PC-9 (cell line): ENCODE data around the gene ABHD3.

Experiments
- EZH2 ChIP-seq: fragments of 200-600 bp; sonication (generic); IDR thresholded peaks from 2 replicates; pipeline ENCODE4 v1.8.0; 2017; ENCODE audit warnings: antibody characterized with exemption, low read depth
- TF ChIP-seq, protein P1 (sequence below): fragments of 200-600 bp; sonication (generic); conservative IDR thresholded peaks from 2 replicates; pipeline ENCODE4 v1.6.1; 2017; ENCODE audit warnings: mixed run types, antibody characterized with exemption, mild to moderate bottlenecking, moderate library complexity

DNA sequence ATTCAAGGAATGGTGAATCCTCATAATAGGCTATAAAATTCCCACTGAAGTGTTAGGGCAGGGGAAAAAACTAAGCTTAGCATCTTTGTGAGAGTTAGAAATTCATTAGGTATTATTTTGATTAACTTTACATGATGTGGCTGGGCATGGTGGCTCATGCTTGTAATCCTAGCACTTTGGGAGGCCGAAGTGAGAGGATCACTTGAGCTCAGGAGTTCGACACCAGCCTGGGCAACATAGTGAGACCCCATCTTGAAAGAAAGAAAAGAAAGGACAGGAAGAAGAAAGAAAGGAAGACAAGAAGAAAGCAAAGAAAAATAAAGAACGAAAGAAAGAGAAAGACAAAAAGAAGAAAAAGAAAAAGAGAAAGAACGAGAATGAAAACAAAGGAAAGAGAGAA, 52.5 kb downstream of the ABHD3 start:
- TF ChIP-seq, protein P1, sequence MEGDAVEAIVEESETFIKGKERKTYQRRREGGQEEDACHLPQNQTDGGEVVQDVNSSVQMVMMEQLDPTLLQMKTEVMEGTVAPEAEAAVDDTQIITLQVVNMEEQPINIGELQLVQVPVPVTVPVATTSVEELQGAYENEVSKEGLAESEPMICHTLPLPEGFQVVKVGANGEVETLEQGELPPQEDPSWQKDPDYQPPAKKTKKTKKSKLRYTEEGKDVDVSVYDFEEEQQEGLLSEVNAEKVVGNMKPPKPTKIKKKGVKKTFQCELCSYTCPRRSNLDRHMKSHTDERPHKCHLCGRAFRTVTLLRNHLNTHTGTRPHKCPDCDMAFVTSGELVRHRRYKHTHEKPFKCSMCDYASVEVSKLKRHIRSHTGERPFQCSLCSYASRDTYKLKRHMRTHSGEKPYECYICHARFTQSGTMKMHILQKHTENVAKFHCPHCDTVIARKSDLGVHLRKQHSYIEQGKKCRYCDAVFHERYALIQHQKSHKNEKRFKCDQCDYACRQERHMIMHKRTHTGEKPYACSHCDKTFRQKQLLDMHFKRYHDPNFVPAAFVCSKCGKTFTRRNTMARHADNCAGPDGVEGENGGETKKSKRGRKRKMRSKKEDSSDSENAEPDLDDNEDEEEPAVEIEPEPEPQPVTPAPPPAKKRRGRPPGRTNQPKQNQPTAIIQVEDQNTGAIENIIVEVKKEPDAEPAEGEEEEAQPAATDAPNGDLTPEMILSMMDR: no peak
- TF ChIP-seq EZH2: no peak
